Measurements from ENCODE around the gene COL9A1.
A peak's percentile ranks its signal among the peaks of the same experiment; 100 is the strongest.

COL9A1 gene

GRCh38 chr6:70285201-70285600, 17.7 kb downstream of the COL9A1 start:
- DNase-seq: no peak

- DNase-seq: no peak
Measured at GRCh38 chr6:70282919-70283461, 19.9 kb downstream of the COL9A1 start.

GRCh38 chr6:70282312-70282918, 20.5 kb downstream of the COL9A1 start:
- no peak for DNase-seq

GRCh38 chr6:70281923-70282311, 21.0 kb downstream of the COL9A1 start:
- no peak for DNase-seq

GRCh38 chr6:70280400-70280853, 22.5 kb downstream of the COL9A1 start:
- peak; percentile 78 for DNase-seq

GRCh38 chr6:70277470-70277869, 25.4 kb downstream of the COL9A1 start:
- no peak for DNase-seq

GRCh38 chr6:70274338-70274737, 28.5 kb downstream of the COL9A1 start:
- DNase-seq: no peak

- no peak for DNase-seq
Measured at GRCh38 chr6:70272071-70272470, 30.8 kb downstream of the COL9A1 start.

GRCh38 chr6:70270287-70271005, 32.4 kb downstream of the COL9A1 start:
- DNase-seq: no peak

GRCh38 chr6:70266142-70266541, 36.7 kb downstream of the COL9A1 start:
- no peak for DNase-seq

GRCh38 chr6:70264306-70264705, 38.6 kb downstream of the COL9A1 start:
- no peak for DNase-seq

GRCh38 chr6:70258483-70258882, 44.4 kb downstream of the COL9A1 start:
- no peak for DNase-seq

GRCh38 chr6:70257768-70258273, 45.1 kb downstream of the COL9A1 start:
- DNase-seq: no peak

GRCh38 chr6:70254784-70255183, 48.1 kb downstream of the COL9A1 start:
- no peak for DNase-seq

GRCh38 chr6:70253923-70254322, 49.0 kb downstream of the COL9A1 start:
- no peak for DNase-seq

- DNase-seq: no peak
Measured at GRCh38 chr6:70252604-70253003, 50.3 kb downstream of the COL9A1 start.

- DNase-seq: no peak
Measured at GRCh38 chr6:70246118-70246517, 56.8 kb downstream of the COL9A1 start.

GRCh38 chr6:70241991-70242420, 60.9 kb downstream of the COL9A1 start:
- DNase-seq: peak; percentile 11

GRCh38 chr6:70241031-70241430, 61.9 kb downstream of the COL9A1 start:
- peak; percentile 4 for DNase-seq

GRCh38 chr6:70236343-70236742, 66.5 kb downstream of the COL9A1 start:
- DNase-seq: no peak

GRCh38 chr6:70234561-70235236, 68.2 kb downstream of the COL9A1 start:
- no peak for DNase-seq

GRCh38 chr6:70231311-70231710, 71.6 kb downstream of the COL9A1 start:
- no peak for DNase-seq

- no peak for DNase-seq
Measured at GRCh38 chr6:70225055-70225454, 77.8 kb downstream of the COL9A1 start.

GRCh38 chr6:70222439-70222749, 80.5 kb downstream of the COL9A1 start:
- DNase-seq: no peak

All from NCI-H510A (cell line).